Natural killer cell (primary cell): Measurements from ENCODE around the gene EHD1. TPM values are rescaled to one million over a fixed set of nuclear protein-coding genes. Genes with fewer than 3 reads are reported as not detected.

Experiments
- ATAC-seq, 3 donors: fragments of 150-1000 bp in 2 of 3; fragments of 200-7000 bp in 1 of 3; cut with Tn5 transposase; 1 replicate in 1 of 3; 2 replicates in 2 of 3; pipeline ENCODE4 v1.10.0; 2021; ENCODE audit warnings: mild to moderate bottlenecking in 2 of 3, moderate library complexity in 2 of 3
- DNase-seq, 2 donors: peaks; one replicate each; pipeline versions ENCODE4 v3.0.0 to v3.0.0-alpha.2; 2013 to 2021; ENCODE audit warnings: mixed read lengths in 1 of 2
- H3K27ac ChIP-seq: one replicate; pipeline ENCODE4 v1.5.1; 2013; ENCODE audit warnings: mild to moderate bottlenecking, low read length
- H3K27me3 ChIP-seq: one replicate; pipeline ENCODE4 v1.6.1; 2013; ENCODE audit warnings: low read length; ENCODE audit not compliant: control insufficient read depth, insufficient read depth
- H3K36me3 ChIP-seq: one replicate; pipeline ENCODE4 v1.6.1; 2013; ENCODE audit warnings: low read length; ENCODE audit not compliant: control insufficient read depth, insufficient read depth
- H3K4me1 ChIP-seq: one replicate; pipeline ENCODE4 v1.6.1; 2013; ENCODE audit warnings: low read length; ENCODE audit not compliant: control insufficient read depth, insufficient read depth
- H3K4me3 ChIP-seq: one replicate; pipeline ENCODE4 v1.5.1; 2013; ENCODE audit warnings: low read length
- H3K9me3 ChIP-seq: one replicate; pipeline ENCODE4 v1.6.1; 2013; ENCODE audit warnings: low read length; ENCODE audit not compliant: control insufficient read depth, insufficient read depth
- H3K27ac Mint-ChIP-seq, 2 donors: one replicate each; pipeline ENCODE4 v1.8.0; 2022; ENCODE audit warnings: mild to moderate bottlenecking in 2 of 2, mixed read lengths in 2 of 2, moderate library complexity in 1 of 2
- H3K27me3 Mint-ChIP-seq, 2 donors: one replicate each; pipeline ENCODE4 v1.8.0; 2022; ENCODE audit warnings: low read depth in 2 of 2, mixed read lengths in 2 of 2
- H3K36me3 Mint-ChIP-seq: one replicate; pipeline ENCODE4 v1.8.0; 2022; ENCODE audit warnings: mixed read lengths
- H3K4me1 Mint-ChIP-seq, 2 donors: one replicate each; pipeline ENCODE4 v1.8.0; 2022; ENCODE audit warnings: mixed read lengths in 2 of 2
- H3K4me3 Mint-ChIP-seq: one replicate; pipeline ENCODE4 v1.8.0; 2022; ENCODE audit warnings: mild to moderate bottlenecking, moderate library complexity, mixed read lengths
- H3K9me3 Mint-ChIP-seq, 2 donors: one replicate each; pipeline ENCODE4 v1.8.0; 2022; ENCODE audit warnings: mixed read lengths in 2 of 2
- CTCF ChIP-seq: fragments of 200-600 bp; IDR thresholded peaks from one replicate; pipeline ENCODE4 v1.8.0; 2022; ENCODE audit warnings: antibody characterized with exemption
- WGBS: methylation state at CpG from one replicate; pipeline ENCODE4 v1.1.7; 2013; ENCODE audit warnings: missing lambda C conversion rate; ENCODE audit not compliant: insufficient coverage; 5-methylcytosine and 5-hydroxymethylcytosine counted together
- intact Hi-C: fragments of 100-400 bp; cut with micrococcal nuclease; formaldehyde crosslinking; loops from one replicate; pipeline ENCODE4 v1.14.2; 2022
- total RNA-seq, 4 donors: library from RNA; stranded (reverse); fragments of 120-200 nt in 1 of 4; gene quantifications; one replicate each; pipeline versions ENCODE4 v1.2.3 to v1.2.4, GENCODE V29; 2013 to 2022

EHD1 gene
- total RNA-seq, 3 donors from 2014 or later (not counting 1 experiment from before 2014, with no cell fraction given) = 218 to 246 (median 225) TPM

- H3K4me1 ChIP-seq = peaks cover 31% of the 10 kb centered on the region
- Mint-ChIP-seq H3K4me1 (peaks cover 15 to 28% of the 10 kb centered on the region in 2 donors), H3K27ac (peak overlapping the region; percentile 91 to 96), H3K27me3 (no peaks in the 10 kb centered on the region), H3K36me3 (no peaks in the 10 kb centered on the region), H3K9me3 (no peaks in the 10 kb centered on the region), H3K4me3 (peak overlapping the region; percentile 88)
- intact Hi-C loops = loop anchor here (5.0 kb wide), 2 partner anchors 110 to 205 kb away; partner anchors contain the start of genes FAU, MRPL49 and SNX15
- no peak for ATAC-seq
- H3K4me3 ChIP-seq = peak overlapping the region; percentile 29
- no peaks in the 10 kb centered on the region for H3K9me3 ChIP-seq
- no peak for TF ChIP-seq CTCF
- 35% methylated on average over 6 of the region's 6 CpGs for WGBS
- no peaks in the 10 kb centered on the region for H3K27me3 ChIP-seq
- no peak for DNase-seq
- peak overlapping the region; percentile 63 for H3K27ac ChIP-seq
- H3K36me3 ChIP-seq = peaks cover 16% of the 10 kb centered on the region
Observed at GRCh38 chr11:64917663-64917995, 39.2 kb upstream of the EHD1 start.

GRCh38 chr11:64916775-64917662 lies 38.6 kb upstream of the EHD1 start, which contains the start of gene ATG2A:
Gene ATG2A (minus strand): TSS chr11:64917209. CDS start chr11:64917135, 74 bp downstream.
- Mint-ChIP-seq H3K4me1 (peaks cover 15 to 28% of the 10 kb centered on the region in 2 donors), H3K36me3 (no peaks in the 10 kb centered on the region), H3K9me3 (no peaks in the 10 kb centered on the region), H3K4me3 (peak within 1 kb of the TSS; percentile 88), H3K27me3 (no peaks in the 10 kb centered on the region), H3K27ac (peak within 1 kb of the TSS; percentile 91 to 96)
- ATAC-seq (peak; percentile 87 to 98 (median 91)), DNase-seq (peak; percentile 99)
- Histone ChIP-seq H3K36me3 (peaks cover 21% of the 10 kb centered on the region), H3K27ac (peak within 1 kb of the TSS; percentile 89), H3K4me1 (peaks cover 31% of the 10 kb centered on the region), H3K4me3 (peak within 1 kb of the TSS; percentile 91), H3K9me3 (no peaks in the 10 kb centered on the region), H3K27me3 (no peaks in the 10 kb centered on the region)
- TF ChIP-seq CTCF = no peak
- intact Hi-C loops = loop anchor here (5.0 kb wide), 2 partner anchors 110 to 205 kb away; partner anchors contain the start of genes FAU, MRPL49 and SNX15
- WGBS = under 1% methylated on average over 54 of the region's 57 CpGs

- no peaks in the 10 kb centered on the region for H3K9me3 ChIP-seq
- no peaks in the 10 kb centered on the region for H3K27me3 ChIP-seq
- Mint-ChIP-seq H3K27ac (peak overlapping the region; percentile 91 to 96), H3K9me3 (no peaks in the 10 kb centered on the region), H3K36me3 (no peaks in the 10 kb centered on the region), H3K4me3 (peak overlapping the region; percentile 88), H3K27me3 (no peaks in the 10 kb centered on the region), H3K4me1 (peaks cover 15 to 31% of the 10 kb centered on the region in 2 donors)
- no peak for TF ChIP-seq CTCF
- DNase-seq = peak; percentile 55 to 76
- 15% methylated on average over 20 of the region's 23 CpGs for WGBS
- H3K4me1 ChIP-seq = peaks cover 31% of the 10 kb centered on the region
- intact Hi-C loops = loop anchor here (5.0 kb wide), 2 partner anchors 111 to 206 kb away; partner anchors contain the start of genes FAU, MRPL49 and SNX15
- H3K27ac ChIP-seq = peak overlapping the region; percentile 89
- peaks cover 29% of the 10 kb centered on the region for H3K36me3 ChIP-seq
- peak; percentile 34 to 49 (median 38) for ATAC-seq
- H3K4me3 ChIP-seq = peak overlapping the region; percentile 91
Observed at GRCh38 chr11:64916040-64916774, 37.8 kb upstream of the EHD1 start.
